Peyer's patch (tissue), 4 donors: ENCODE results near the gene CCL26.
"Not testable (repeated sequence)": the region's sequence is repeated elsewhere in the genome, so short reads cannot be mapped to it uniquely, and the experiment has no call there.

Experiments used
- POLR2A ChIP-seq, 2 donors: fragments of 450-650 bp; IDR thresholded peaks; one replicate each; pipeline ENCODE4 v1.5.1; 2017; ENCODE audit warnings: antibody characterized with exemption in 2 of 2, mild to moderate bottlenecking in 2 of 2, moderate library complexity in 2 of 2
- TF ChIP-seq, protein P1 (sequence below), 6 experiments: fragments of 450-650 bp in 4 of 6; fragments of 200-600 bp in 2 of 6; sonication (generic) in 1 of 6; IDR thresholded peaks; one replicate each; pipeline ENCODE4 v1.5.1; 2017 to 2019; ENCODE audit warnings: antibody characterized with exemption in 6 of 6, mild to moderate bottlenecking in 3 of 6, moderate library complexity in 1 of 6

DNA sequence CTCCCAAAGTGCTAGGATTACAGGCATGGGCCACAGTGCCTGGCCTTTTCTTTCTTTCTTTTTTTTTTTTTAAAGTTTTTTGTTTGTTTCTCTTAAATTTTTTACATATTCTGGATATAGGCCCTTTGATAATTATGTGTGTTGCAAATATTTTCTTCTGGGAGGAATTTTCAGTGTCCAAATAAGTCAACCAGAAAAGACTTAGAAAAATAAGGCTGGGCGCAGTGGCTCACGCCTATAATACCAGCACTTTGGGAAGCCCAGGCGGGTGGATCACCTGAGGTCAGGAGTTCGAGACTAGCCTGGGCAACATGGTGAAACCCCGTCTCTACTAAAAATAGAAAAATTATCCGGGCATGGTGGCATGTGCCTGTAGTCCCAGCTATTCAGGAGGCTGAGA, 44.7 kb downstream of the CCL26 start:
- TF ChIP-seq, protein P1, sequence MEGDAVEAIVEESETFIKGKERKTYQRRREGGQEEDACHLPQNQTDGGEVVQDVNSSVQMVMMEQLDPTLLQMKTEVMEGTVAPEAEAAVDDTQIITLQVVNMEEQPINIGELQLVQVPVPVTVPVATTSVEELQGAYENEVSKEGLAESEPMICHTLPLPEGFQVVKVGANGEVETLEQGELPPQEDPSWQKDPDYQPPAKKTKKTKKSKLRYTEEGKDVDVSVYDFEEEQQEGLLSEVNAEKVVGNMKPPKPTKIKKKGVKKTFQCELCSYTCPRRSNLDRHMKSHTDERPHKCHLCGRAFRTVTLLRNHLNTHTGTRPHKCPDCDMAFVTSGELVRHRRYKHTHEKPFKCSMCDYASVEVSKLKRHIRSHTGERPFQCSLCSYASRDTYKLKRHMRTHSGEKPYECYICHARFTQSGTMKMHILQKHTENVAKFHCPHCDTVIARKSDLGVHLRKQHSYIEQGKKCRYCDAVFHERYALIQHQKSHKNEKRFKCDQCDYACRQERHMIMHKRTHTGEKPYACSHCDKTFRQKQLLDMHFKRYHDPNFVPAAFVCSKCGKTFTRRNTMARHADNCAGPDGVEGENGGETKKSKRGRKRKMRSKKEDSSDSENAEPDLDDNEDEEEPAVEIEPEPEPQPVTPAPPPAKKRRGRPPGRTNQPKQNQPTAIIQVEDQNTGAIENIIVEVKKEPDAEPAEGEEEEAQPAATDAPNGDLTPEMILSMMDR (IDR thresholded peaks at IDR 0.05) = not testable (repeated sequence)
- TF ChIP-seq POLR2A (IDR thresholded peaks at IDR 0.05) = not testable (repeated sequence)
